Adrenal gland (tissue), 5 donors: Measurements from ENCODE around the gene TNFRSF19.

Experiments used
- CTCF ChIP-seq, 6 experiments: fragments of 450-650 bp in 4 of 6; fragments of 200-600 bp in 2 of 6; sonication (generic) in 1 of 6; IDR thresholded peaks; 1 replicate in 5 of 6; 2 replicates in 1 of 6; pipeline versions ENCODE4 v1.5.1 to v1.8.0; 2016 to 2021; ENCODE audit warnings: antibody characterized with exemption in 6 of 6, mild to moderate bottlenecking in 2 of 6, moderate library complexity in 1 of 6
- POLR2A ChIP-seq, 2 donors: fragments of 450-650 bp; IDR thresholded peaks; one replicate each; pipeline ENCODE4 v1.6.1; 2017; ENCODE audit warnings: antibody characterized with exemption in 2 of 2, mild to moderate bottlenecking in 2 of 2, moderate library complexity in 1 of 2
- donor health status: DM: no; HTN: no; CAD: no.

GRCh38 chr13:23687614-23688013 is 117.4 kb downstream of the TNFRSF19 start:
- TF ChIP-seq POLR2A (IDR thresholded peaks at IDR 0.05), result no peak
- no peak for TF ChIP-seq CTCF (IDR thresholded peaks at IDR 0.05)
